SK-N-SH (cell line): Measurements from ENCODE around the gene SH3BGRL3. TPM values are rescaled to one million over a fixed set of nuclear protein-coding genes. Genes with fewer than 3 reads are reported as not detected.

Experiments used
- CTCF ChIA-PET: fragments of 300-600, 350-600 bp; formaldehyde crosslinking; extraction: SDS; loops from one replicate; lab custom pipeline; 2021; lab: Yijun Ruan, JAX
- POLR2A ChIA-PET: fragments of 350-600 bp; sonication (Branson Sonifier 250); formaldehyde crosslinking; extraction: SDS; loops from one replicate; lab custom pipeline; 2020; ENCODE audit warnings: antibody characterized with exemption, inconsistent platforms; lab: Yijun Ruan, JAX
- DNase-seq: peaks from one replicate; pipeline ENCODE4 v3.0.0; 2012
- H2AFZ ChIP-seq: fragments of 200-600 bp; sonication (generic); 2 replicates; pipeline ENCODE4 v1.8.1; 2016; ENCODE audit warnings: antibody characterized with exemption, mild to moderate bottlenecking, low read depth
- H3F3A ChIP-seq: fragments of 200-600 bp; sonication (generic); replicated peaks from 2 replicates; pipeline ENCODE3; 2016; ENCODE audit warnings: antibody characterized with exemption, mild to moderate bottlenecking; ENCODE audit not compliant: insufficient read depth
- H3K27ac ChIP-seq, 2 experiments: fragments of 200-500 bp in 1 of 2; fragments of 200-600 bp in 1 of 2; sonication (Bioruptor generic) in 1 of 2; sonication (generic), shearing (Covaris generic) in 1 of 2; 2 replicates each; pipeline versions ENCODE4 v1.5.1 to v1.6.1; 2014 to 2016; ENCODE audit warnings: low read depth in 2 of 2, inconsistent platforms in 1 of 2, low read length in 1 of 2, mild to moderate bottlenecking in 1 of 2, mixed read lengths in 1 of 2
- H3K27me3 ChIP-seq: fragments of 200-600 bp; sonication (generic), shearing (Covaris generic); 2 replicates; pipeline ENCODE4 v1.6.1; 2016; ENCODE audit warnings: mixed run types; ENCODE audit not compliant: insufficient read depth
- H3K36me3 ChIP-seq, 2 experiments: fragments of 200-500 bp in 1 of 2; fragments of 200-600 bp in 1 of 2; sonication (Bioruptor generic) in 1 of 2; sonication (generic) in 1 of 2; replicated peaks in 1 of 2; 2 replicates each; pipeline versions ENCODE3 to v1.5.1; 2014 to 2016; ENCODE audit warnings: low read length in 1 of 2, mild to moderate bottlenecking in 1 of 2; ENCODE audit not compliant: insufficient read depth in 2 of 2, control insufficient read depth in 1 of 2
- H3K4me1 ChIP-seq, 2 experiments: fragments of 200-500 bp in 1 of 2; fragments of 200-600 bp in 1 of 2; sonication (Bioruptor generic) in 1 of 2; sonication (generic), shearing (Covaris generic) in 1 of 2; 2 replicates each; pipeline versions ENCODE4 v1.5.1 to v1.6.1; 2014 to 2016; ENCODE audit warnings: low read depth in 1 of 2, low read length in 1 of 2, mixed run types in 1 of 2; ENCODE audit not compliant: insufficient read depth in 2 of 2, control insufficient read depth in 1 of 2
- H3K4me2 ChIP-seq: fragments of 200-600 bp; sonication (generic), shearing (Covaris generic); 2 replicates; pipeline ENCODE4 v1.6.1; 2017; ENCODE audit warnings: mixed run types
- H3K4me3 ChIP-seq, 2 experiments: fragments of 200-500 bp in 1 of 2; fragments of 200-600 bp in 1 of 2; sonication (Bioruptor generic) in 1 of 2; sonication (generic), shearing (Covaris generic) in 1 of 2; 2 replicates each; pipeline versions ENCODE4 v1.5.1 to v1.8.1; 2014 to 2016; ENCODE audit warnings: low read depth in 2 of 2, inconsistent platforms in 1 of 2, low read length in 1 of 2, mild to moderate bottlenecking in 1 of 2, mixed read lengths in 1 of 2, moderate library complexity in 1 of 2
- H3K79me2 ChIP-seq: fragments of 200-600 bp; sonication (generic); 2 replicates; pipeline ENCODE4 v1.8.1; 2017; ENCODE audit warnings: mild to moderate bottlenecking; ENCODE audit not compliant: insufficient read depth
- H3K9ac ChIP-seq: fragments of 200-600 bp; sonication (generic); 2 replicates; pipeline ENCODE4 v1.6.1; 2017; ENCODE audit warnings: mixed run types
- H3K9me2 ChIP-seq: fragments of 200-600 bp; sonication (generic); 2 replicates; pipeline ENCODE4 v1.6.1; 2017; ENCODE audit warnings: mixed run types
- H3K9me3 ChIP-seq: fragments of 200-600 bp; sonication (generic); 2 replicates; pipeline ENCODE4 v1.6.1; 2017; ENCODE audit warnings: mixed run types, mild to moderate bottlenecking, moderate library complexity
- H4K20me1 ChIP-seq: fragments of 200-600 bp; sonication (generic); 2 replicates; pipeline ENCODE4 v1.6.1; 2017; ENCODE audit warnings: mild to moderate bottlenecking, mixed run types; ENCODE audit not compliant: insufficient read depth
- ELF1 ChIP-seq: IDR thresholded peaks from 2 replicates; pipeline ENCODE4 v1.4.0; 2012
- EZH2phosphoT487 ChIP-seq: fragments of 200-600 bp; sonication (generic); IDR thresholded peaks from 2 replicates; pipeline ENCODE4 v1.6.1; 2017; ENCODE audit warnings: low read depth, mixed run types, mild to moderate bottlenecking, antibody characterized with exemption, moderate library complexity, borderline replicate concordance
- FOSL2 ChIP-seq: IDR thresholded peaks from 2 replicates; pipeline ENCODE4 v1.4.0; 2012; ENCODE audit warnings: low read depth, mild to moderate bottlenecking, moderate library complexity, borderline replicate concordance
- FOXJ3 ChIP-seq: sonication (generic); formaldehyde crosslinking; IDR thresholded peaks from 2 replicates; pipeline ENCODE4 v1.5.1; 2020; ENCODE audit warnings: mild to moderate bottlenecking, missing genetic modification reagents
- GABPA ChIP-seq: IDR thresholded peaks from 2 replicates; pipeline ENCODE4 v1.4.0; 2012; ENCODE audit warnings: low read depth, mild to moderate bottlenecking
- IRF3 ChIP-seq: fragments of 150-350 bp; IDR thresholded peaks from 2 replicates; pipeline ENCODE4 v1.6.1; 2016; ENCODE audit warnings: mild to moderate bottlenecking, low read depth, low read length
- PBX3 ChIP-seq: IDR thresholded peaks from 2 replicates; pipeline ENCODE4; 2012
- RAD21 ChIP-seq: IDR thresholded peaks from 2 replicates; pipeline ENCODE4 v1.6.1; 2012; ENCODE audit warnings: mild to moderate bottlenecking, low read length
- REST ChIP-seq: IDR thresholded peaks from 2 replicates; pipeline ENCODE4 v1.6.1; 2012; ENCODE audit warnings: mild to moderate bottlenecking, low read depth, low read length, moderate library complexity
- RFX5 ChIP-seq: IDR thresholded peaks from 2 replicates; pipeline ENCODE4 v1.6.1; 2012; ENCODE audit warnings: mild to moderate bottlenecking, improper control_type of control experiment, low read length
- SMC3 ChIP-seq: IDR thresholded peaks from 2 replicates; pipeline ENCODE4 v1.6.1; 2012; ENCODE audit warnings: low read depth, low read length, improper control_type of control experiment
- TAF1 ChIP-seq: IDR thresholded peaks from 2 replicates; pipeline ENCODE4 v1.6.1; 2012; ENCODE audit warnings: low read depth, mild to moderate bottlenecking, low read length, moderate library complexity, borderline replicate concordance
- TCF12 ChIP-seq: IDR thresholded peaks from 2 replicates; pipeline ENCODE4 v1.4.0; 2012
- TEAD4 ChIP-seq: IDR thresholded peaks from 2 replicates; pipeline ENCODE4 v1.4.0; 2012; ENCODE audit warnings: mild to moderate bottlenecking, borderline replicate concordance; ENCODE audit not compliant: insufficient read depth
- USF1 ChIP-seq: IDR thresholded peaks from 2 replicates; pipeline ENCODE4 v1.4.0; 2012; ENCODE audit warnings: low read depth, borderline replicate concordance
- USF2 ChIP-seq: fragments of 150-350 bp; IDR thresholded peaks from 2 replicates; pipeline ENCODE4 v1.6.1; 2017; ENCODE audit warnings: antibody characterized with exemption, low read length, low read depth, borderline replicate concordance
- YY1 ChIP-seq: IDR thresholded peaks from 2 replicates; pipeline ENCODE4 v1.4.0; 2012; ENCODE audit warnings: low read depth, mild to moderate bottlenecking
- ZBTB33 ChIP-seq: IDR thresholded peaks from 2 replicates; pipeline ENCODE4 v1.4.0; 2012; ENCODE audit warnings: low read depth, borderline replicate concordance
- WGBS: methylation state at CpG from one replicate; pipeline ENCODE4 v1.1.6; 2017; ENCODE audit warnings: low lambda C conversion rate; 5-methylcytosine and 5-hydroxymethylcytosine counted together
- polyA plus RNA-seq, 3 experiments: library from polyadenylated mRNA; depleted of rRNA; stranded (reverse); fragments of >200 nt; gene quantifications; 2 replicates each; pipeline ENCODE4 v1.2.3, GENCODE V29; 2012

Gene SH3BGRL3
- polyA plus RNA-seq, 1 of the 3 experiments (the other 2 are of a cell fraction), result 202 TPM

- TF ChIP-seq USF1 (no peak), YY1 (no peak), ELF1 (no peak), FOXJ3 (CRISPR knock-in tag) (no peak)
- TF ChIP-seq, all 33 proteins: peak for 0
Observed at GRCh38 chr1:26286064-26286416, 6.2 kb downstream of the SH3BGRL3 start (continued).

- Histone ChIP-seq H3K9ac (no peak overlapping the region), H3K27ac (no peak overlapping the region), H2AFZ (no peak overlapping the region), H3K4me1 (peaks cover 24 to 30% of the 10 kb centered on the region in 2 experiments; a peak in 3 of 4 replicates), H3K9me3 (no peaks in the 10 kb centered on the region), H3F3A (peaks cover 19% of the 10 kb centered on the region), H3K36me3 (peaks cover 0 to 6% of the 10 kb centered on the region in 2 experiments), H4K20me1 (peaks cover 20% of the 10 kb centered on the region), H3K9me2 (no peaks in the 10 kb centered on the region), H3K27me3 (no peaks in the 10 kb centered on the region), H3K4me2 (no peak overlapping the region), H3K79me2 (peaks cover 24% of the 10 kb centered on the region; the same call in 1 of the 2 replicates), H3K4me3 (no peak overlapping the region)
- 93% methylated on average over 7 of the region's 8 CpGs for WGBS
- ChIA-PET POLR2A (no interaction called here), CTCF (interaction anchor here (1.6 to 10.7 kb wide), 10 partner anchors 7 to 130 kb away, joined by 5 to 213 read pairs (median 21); partner anchors contain the start of genes CD52, CEP85 and SH3BGRL3)
- no peak for TF ChIP-seq PBX3
- TF ChIP-seq RAD21, result no peak
- no peak for TF ChIP-seq ZBTB33
- TF ChIP-seq RFX5, result no peak
- TF ChIP-seq SMC3, result no peak
- no peak for TF ChIP-seq GABPA
- no peak for TF ChIP-seq IRF3
- no peak for TF ChIP-seq REST
- no peak for TF ChIP-seq YY1
- TF ChIP-seq TAF1, result no peak
- TF ChIP-seq EZH2phosphoT487, result no peak
- TF ChIP-seq TCF12, result no peak
- no peak for TF ChIP-seq FOSL2
- TF ChIP-seq USF2, result no peak
- no peak for TF ChIP-seq ELF1
- no peak for TF ChIP-seq TEAD4
- no peak for DNase-seq
Observed at GRCh38 chr1:26287033-26287711, 7.3 kb downstream of the SH3BGRL3 start.
